ENCODE data around the gene WDR72.

Gene WDR72

DNA sequence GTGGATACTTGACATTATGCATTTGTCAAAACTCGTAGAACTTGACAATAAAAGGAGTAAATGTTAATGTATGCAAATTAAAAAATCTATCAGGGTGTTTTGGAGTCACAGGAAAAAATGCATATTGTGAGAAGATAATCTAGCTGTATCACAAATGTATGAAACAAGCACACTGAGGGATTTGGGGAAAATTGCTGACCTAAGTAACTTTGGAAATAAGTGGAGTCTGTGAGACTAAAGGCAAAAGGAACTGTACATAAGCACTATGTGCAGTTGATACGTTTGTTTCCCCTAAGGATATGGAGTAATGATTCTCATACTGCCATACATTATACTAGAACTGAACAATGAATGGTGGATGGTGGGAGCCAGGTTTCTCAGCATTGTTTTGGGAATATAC, 43.2 kb upstream of the WDR72 start:
- Histone ChIP-seq H3K4me2 (ENCODE audit: low read length) (no peak overlapping the region), H3K9me2 (replicated peaks; ENCODE audit: control insufficient read depth, low read length) (no peaks in the 10 kb centered on the region), H3K36me3 (ENCODE audit: control insufficient read depth, low read length) (no peaks in the 10 kb centered on the region), H3K9me3 (ENCODE audit: control insufficient read depth, insufficient read depth, low read length) (no peaks in the 10 kb centered on the region), H3K79me2 (ENCODE audit: control insufficient read depth, low read length) (no peaks in the 10 kb centered on the region), H4K20me1 (ENCODE audit: control insufficient read depth, insufficient read depth, low read depth, low read length) (no peaks in the 10 kb centered on the region), H3K27me3 (ENCODE audit: control insufficient read depth, low read length) (no peaks in the 10 kb centered on the region), H3K27ac (ENCODE audit: low read depth, low read length) (no peak overlapping the region), H3K4me3 (ENCODE audit: low read length) (no peak overlapping the region), H3K4me1 (ENCODE audit: control insufficient read depth, low read length) (no peaks in the 10 kb centered on the region), H3F3A (ENCODE audit: control insufficient read depth, insufficient read depth) (no peaks in the 10 kb centered on the region)
- TF ChIP-seq, protein P1, sequence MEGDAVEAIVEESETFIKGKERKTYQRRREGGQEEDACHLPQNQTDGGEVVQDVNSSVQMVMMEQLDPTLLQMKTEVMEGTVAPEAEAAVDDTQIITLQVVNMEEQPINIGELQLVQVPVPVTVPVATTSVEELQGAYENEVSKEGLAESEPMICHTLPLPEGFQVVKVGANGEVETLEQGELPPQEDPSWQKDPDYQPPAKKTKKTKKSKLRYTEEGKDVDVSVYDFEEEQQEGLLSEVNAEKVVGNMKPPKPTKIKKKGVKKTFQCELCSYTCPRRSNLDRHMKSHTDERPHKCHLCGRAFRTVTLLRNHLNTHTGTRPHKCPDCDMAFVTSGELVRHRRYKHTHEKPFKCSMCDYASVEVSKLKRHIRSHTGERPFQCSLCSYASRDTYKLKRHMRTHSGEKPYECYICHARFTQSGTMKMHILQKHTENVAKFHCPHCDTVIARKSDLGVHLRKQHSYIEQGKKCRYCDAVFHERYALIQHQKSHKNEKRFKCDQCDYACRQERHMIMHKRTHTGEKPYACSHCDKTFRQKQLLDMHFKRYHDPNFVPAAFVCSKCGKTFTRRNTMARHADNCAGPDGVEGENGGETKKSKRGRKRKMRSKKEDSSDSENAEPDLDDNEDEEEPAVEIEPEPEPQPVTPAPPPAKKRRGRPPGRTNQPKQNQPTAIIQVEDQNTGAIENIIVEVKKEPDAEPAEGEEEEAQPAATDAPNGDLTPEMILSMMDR (IDR thresholded peaks at IDR 0.05; ENCODE audit: low read depth, low read length, poor library complexity, severe bottlenecking) = no peak
- no peak for TF ChIP-seq EZH2phosphoT487 (IDR thresholded peaks at IDR 0.05; ENCODE audit: borderline replicate concordance, low read length)

DNA sequence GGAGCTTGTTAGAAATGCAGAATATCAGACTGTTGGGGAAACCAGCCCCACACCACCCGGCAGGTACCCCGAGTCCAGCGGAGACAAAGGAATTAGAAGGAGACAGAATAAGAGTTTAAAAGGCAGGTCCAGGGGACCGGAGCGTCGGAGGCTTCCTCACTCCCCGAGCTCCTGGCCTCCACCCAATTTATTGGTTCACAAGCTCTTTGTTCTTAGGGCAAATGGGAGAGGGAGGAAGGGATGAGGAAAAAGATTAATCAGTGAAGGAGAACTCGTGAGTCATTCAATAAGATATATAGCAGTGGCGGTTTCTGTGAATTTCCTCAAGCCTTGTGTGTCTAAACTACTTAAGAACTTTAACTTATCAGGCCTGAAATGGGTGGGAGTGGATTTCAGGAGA, 32.1 kb upstream of the WDR72 start:
- H3K27ac ChIP-seq (ENCODE audit: low read depth, low read length) = no peak overlapping the region
- no peak overlapping the region for H3K4me2 ChIP-seq (ENCODE audit: low read length)
- no peaks in the 10 kb centered on the region for H3K27me3 ChIP-seq (ENCODE audit: control insufficient read depth, low read length)
- no peak overlapping the region for H3K4me3 ChIP-seq (ENCODE audit: low read length)
- no peaks in the 10 kb centered on the region for H3K4me1 ChIP-seq (ENCODE audit: control insufficient read depth, low read length)
- no peaks in the 10 kb centered on the region for H4K20me1 ChIP-seq (ENCODE audit: control insufficient read depth, insufficient read depth, low read depth, low read length)
- H3K9me3 ChIP-seq (ENCODE audit: control insufficient read depth, insufficient read depth, low read length) = no peaks in the 10 kb centered on the region
- H3K79me2 ChIP-seq (ENCODE audit: control insufficient read depth, low read length) = no peaks in the 10 kb centered on the region
- no peaks in the 10 kb centered on the region for H3K36me3 ChIP-seq (ENCODE audit: control insufficient read depth, low read length)
- no peaks in the 10 kb centered on the region for H3F3A ChIP-seq (ENCODE audit: control insufficient read depth, insufficient read depth)
- TF ChIP-seq, protein P1 (IDR thresholded peaks at IDR 0.05; ENCODE audit: low read depth, low read length, poor library complexity, severe bottlenecking) = no peak
- no peak for TF ChIP-seq EZH2phosphoT487 (IDR thresholded peaks at IDR 0.05; ENCODE audit: borderline replicate concordance, low read length)
- no peaks in the 10 kb centered on the region for H3K9me2 ChIP-seq (replicated peaks; ENCODE audit: control insufficient read depth, low read length)

DNA sequence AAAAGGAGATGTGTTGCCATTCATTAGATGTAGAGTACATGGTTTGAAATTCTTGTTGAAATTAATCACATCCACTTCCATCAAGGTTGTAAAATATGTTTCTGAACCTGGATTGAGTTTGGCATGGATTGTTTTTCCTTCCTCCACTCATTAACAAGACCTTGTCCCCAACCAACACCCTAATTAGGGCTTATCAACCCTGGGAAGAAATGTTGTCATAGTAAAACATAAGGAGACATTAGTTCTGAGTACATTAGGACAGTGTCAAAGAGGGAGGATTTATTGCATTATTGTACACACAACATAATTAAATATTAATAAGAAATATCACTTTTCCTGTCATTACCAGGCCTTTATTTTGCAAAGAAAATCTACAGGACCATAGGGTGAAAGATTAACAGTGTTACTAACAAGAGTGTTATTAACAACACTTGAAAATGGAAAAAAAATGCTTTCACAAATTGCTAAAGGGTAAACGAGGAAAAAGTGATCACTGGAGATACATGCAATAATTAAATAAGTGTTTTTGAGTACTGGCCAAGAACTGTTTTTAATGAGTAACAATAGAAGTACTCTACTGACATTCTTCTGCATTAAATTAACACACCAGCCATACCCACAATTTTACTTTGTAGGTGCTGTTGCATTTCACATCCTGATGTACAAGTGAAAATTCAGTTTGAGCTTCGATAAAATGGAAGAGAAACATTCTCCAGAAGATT, 30.4 kb upstream of the WDR72 start:
- Histone ChIP-seq H3K36me3 (ENCODE audit: control insufficient read depth, low read length) (no peaks in the 10 kb centered on the region), H3K9me3 (ENCODE audit: control insufficient read depth, insufficient read depth, low read length) (no peaks in the 10 kb centered on the region), H3K4me3 (ENCODE audit: low read length) (no peak overlapping the region), H3K79me2 (ENCODE audit: control insufficient read depth, low read length) (no peaks in the 10 kb centered on the region), H4K20me1 (ENCODE audit: control insufficient read depth, insufficient read depth, low read depth, low read length) (no peaks in the 10 kb centered on the region), H3F3A (ENCODE audit: control insufficient read depth, insufficient read depth) (no peaks in the 10 kb centered on the region), H3K4me1 (ENCODE audit: control insufficient read depth, low read length) (no peaks in the 10 kb centered on the region), H3K4me2 (ENCODE audit: low read length) (no peak overlapping the region), H3K27me3 (ENCODE audit: control insufficient read depth, low read length) (no peaks in the 10 kb centered on the region), H3K27ac (ENCODE audit: low read depth, low read length) (no peak overlapping the region), H3K9me2 (replicated peaks; ENCODE audit: control insufficient read depth, low read length) (no peaks in the 10 kb centered on the region)
- no peak for TF ChIP-seq EZH2phosphoT487 (IDR thresholded peaks at IDR 0.05; ENCODE audit: borderline replicate concordance, low read length)
- TF ChIP-seq, protein P1 (IDR thresholded peaks at IDR 0.05; ENCODE audit: low read depth, low read length, poor library complexity, severe bottlenecking) = no peak
